ENCODE measurements around the gene CYB5R4.

The CYB5R4 gene

GRCh38 chr6:83852528-83853177 is 6.8 kb upstream of the CYB5R4 start:
- H3K9me3 ChIP-seq (ENCODE audit: low read length) = no peaks in the 10 kb centered on the region
- peaks cover 56% of the 10 kb centered on the region for H3K27me3 ChIP-seq (ENCODE audit: insufficient read depth, low read length)
- H3K36me3 ChIP-seq (ENCODE audit: insufficient read depth, low read length) = no peaks in the 10 kb centered on the region
- peak overlapping the region; percentile 80 for H2AFZ ChIP-seq (ENCODE audit: low read depth, low read length)
- peaks cover 5% of the 10 kb centered on the region for H3K4me1 ChIP-seq (ENCODE audit: insufficient read depth, low read length)
- peak overlapping the region; percentile 41 for H3K4me3 ChIP-seq (ENCODE audit: low read length)

- H3K4me1 ChIP-seq (ENCODE audit: insufficient read depth, low read length) = peaks cover 5% of the 10 kb centered on the region
- peak within 1 kb of the TSS; percentile 80 for H2AFZ ChIP-seq (ENCODE audit: low read depth, low read length)
- peak within 1 kb of the TSS; percentile 41 for H3K4me3 ChIP-seq (ENCODE audit: low read length)
- H3K27me3 ChIP-seq (ENCODE audit: insufficient read depth, low read length) = peaks cover 51% of the 10 kb centered on the region
- no peaks in the 10 kb centered on the region for H3K36me3 ChIP-seq (ENCODE audit: insufficient read depth, low read length)
- H3K9me3 ChIP-seq (ENCODE audit: low read length) = no peaks in the 10 kb centered on the region
These were observed 6.1 kb upstream of the CYB5R4 start, which contains the start of gene RIPPLY2 for GRCh38 chr6:83853178-83854000. TSS of gene RIPPLY2 (plus strand) at chr6:83853360. CDS start at chr6:83853417, 57 bp downstream.

- Histone ChIP-seq H3K36me3 (ENCODE audit: insufficient read depth, low read length) (no peaks in the 10 kb centered on the region), H3K9me3 (ENCODE audit: low read length) (no peaks in the 10 kb centered on the region), H3K4me1 (ENCODE audit: insufficient read depth, low read length) (peaks cover 9% of the 10 kb centered on the region), H3K4me3 (ENCODE audit: low read length) (peak overlapping the region; percentile 41), H3K27me3 (ENCODE audit: insufficient read depth, low read length) (peaks cover 48% of the 10 kb centered on the region), H2AFZ (ENCODE audit: low read depth, low read length) (peak overlapping the region; percentile 80)
These were observed 5.4 kb upstream of the CYB5R4 start for GRCh38 chr6:83854001-83854501.

- H3K9me3 ChIP-seq (ENCODE audit: low read length) = no peaks in the 10 kb centered on the region
- H3K4me3 ChIP-seq (ENCODE audit: low read length) = no peak overlapping the region
- peaks cover 10% of the 10 kb centered on the region for H3K4me1 ChIP-seq (ENCODE audit: insufficient read depth, low read length)
- H3K36me3 ChIP-seq (ENCODE audit: insufficient read depth, low read length) = no peaks in the 10 kb centered on the region
- no peak overlapping the region for H2AFZ ChIP-seq (ENCODE audit: low read depth, low read length)
- peaks cover 46% of the 10 kb centered on the region for H3K27me3 ChIP-seq (ENCODE audit: insufficient read depth, low read length)
These were observed 4.7 kb upstream of the CYB5R4 start for GRCh38 chr6:83854766-83855165.

GRCh38 chr6:83860359-83860755 is 868 bp downstream of the CYB5R4 start:
- Histone ChIP-seq H3K4me3 (ENCODE audit: low read length) (peak overlapping the region; percentile 86), H3K27me3 (ENCODE audit: insufficient read depth, low read length) (peaks cover 4% of the 10 kb centered on the region), H2AFZ (ENCODE audit: low read depth, low read length) (peak overlapping the region; percentile 91), H3K4me1 (ENCODE audit: insufficient read depth, low read length) (peaks cover 20% of the 10 kb centered on the region), H3K36me3 (ENCODE audit: insufficient read depth, low read length) (peaks cover 11% of the 10 kb centered on the region), H3K9me3 (ENCODE audit: low read length) (no peaks in the 10 kb centered on the region)

- no peaks in the 10 kb centered on the region for H3K27me3 ChIP-seq (ENCODE audit: insufficient read depth, low read length)
- peaks cover 20% of the 10 kb centered on the region for H3K4me1 ChIP-seq (ENCODE audit: insufficient read depth, low read length)
- no peaks in the 10 kb centered on the region for H3K9me3 ChIP-seq (ENCODE audit: low read length)
- no peak overlapping the region for H2AFZ ChIP-seq (ENCODE audit: low read depth, low read length)
- peaks cover 17% of the 10 kb centered on the region for H3K36me3 ChIP-seq (ENCODE audit: insufficient read depth, low read length)
- peak overlapping the region; percentile 86 for H3K4me3 ChIP-seq (ENCODE audit: low read length)
These were observed 1.4 kb downstream of the CYB5R4 start for GRCh38 chr6:83860782-83861495.

GRCh38 chr6:83862776-83863471 is 3.4 kb downstream of the CYB5R4 start:
- Histone ChIP-seq H2AFZ (ENCODE audit: low read depth, low read length) (no peak overlapping the region), H3K4me1 (ENCODE audit: insufficient read depth, low read length) (peaks cover 20% of the 10 kb centered on the region), H3K4me3 (ENCODE audit: low read length) (no peak overlapping the region), H3K27me3 (ENCODE audit: insufficient read depth, low read length) (no peaks in the 10 kb centered on the region), H3K36me3 (ENCODE audit: insufficient read depth, low read length) (peaks cover 31% of the 10 kb centered on the region), H3K9me3 (ENCODE audit: low read length) (peaks cover 13% of the 10 kb centered on the region)

- peaks cover 13% of the 10 kb centered on the region for H3K9me3 ChIP-seq (ENCODE audit: low read length)
- H3K27me3 ChIP-seq (ENCODE audit: insufficient read depth, low read length) = no peaks in the 10 kb centered on the region
These were observed 7.6 kb downstream of the CYB5R4 start for GRCh38 chr6:83867043-83867442.

GRCh38 chr6:83867527-83868161 is 8.2 kb downstream of the CYB5R4 start:
- Histone ChIP-seq H3K36me3 (ENCODE audit: insufficient read depth, low read length) (peaks cover 31% of the 10 kb centered on the region), H3K4me3 (ENCODE audit: low read length) (no peak overlapping the region), H3K4me1 (ENCODE audit: insufficient read depth, low read length) (peaks cover 3% of the 10 kb centered on the region), H3K27me3 (ENCODE audit: insufficient read depth, low read length) (no peaks in the 10 kb centered on the region), H3K9me3 (ENCODE audit: low read length) (peaks cover 13% of the 10 kb centered on the region), H2AFZ (ENCODE audit: low read depth, low read length) (no peak overlapping the region)

More at GRCh38 chr6:83867043-83867442, 7.6 kb downstream of the CYB5R4 start:
- peaks cover 3% of the 10 kb centered on the region for H3K4me1 ChIP-seq (ENCODE audit: insufficient read depth, low read length)
- H3K4me3 ChIP-seq (ENCODE audit: low read length) = no peak overlapping the region
- H2AFZ ChIP-seq (ENCODE audit: low read depth, low read length) = no peak overlapping the region
- H3K36me3 ChIP-seq (ENCODE audit: insufficient read depth, low read length) = peaks cover 31% of the 10 kb centered on the region

- Histone ChIP-seq H3K36me3 (ENCODE audit: insufficient read depth, low read length) (peaks cover 31% of the 10 kb centered on the region), H3K9me3 (ENCODE audit: low read length) (peaks cover 13% of the 10 kb centered on the region), H2AFZ (ENCODE audit: low read depth, low read length) (no peak overlapping the region), H3K27me3 (ENCODE audit: insufficient read depth, low read length) (no peaks in the 10 kb centered on the region), H3K4me3 (ENCODE audit: low read length) (no peak overlapping the region), H3K4me1 (ENCODE audit: insufficient read depth, low read length) (peaks cover 3% of the 10 kb centered on the region)
These were observed 9.2 kb downstream of the CYB5R4 start for GRCh38 chr6:83868639-83869038.

- H3K36me3 ChIP-seq (ENCODE audit: insufficient read depth, low read length) = peaks cover 16% of the 10 kb centered on the region
- no peaks in the 10 kb centered on the region for H3K27me3 ChIP-seq (ENCODE audit: insufficient read depth, low read length)
- H3K4me3 ChIP-seq (ENCODE audit: low read length) = no peak overlapping the region
- H3K9me3 ChIP-seq (ENCODE audit: low read length) = peaks cover 13% of the 10 kb centered on the region
- H3K4me1 ChIP-seq (ENCODE audit: insufficient read depth, low read length) = peaks cover 3% of the 10 kb centered on the region
- H2AFZ ChIP-seq (ENCODE audit: low read depth, low read length) = no peak overlapping the region
These were observed 11.2 kb downstream of the CYB5R4 start for GRCh38 chr6:83870649-83871048.

Measured in neuron (in vitro differentiated cells).